ENCODE results near the gene GTF2I.

DNA sequence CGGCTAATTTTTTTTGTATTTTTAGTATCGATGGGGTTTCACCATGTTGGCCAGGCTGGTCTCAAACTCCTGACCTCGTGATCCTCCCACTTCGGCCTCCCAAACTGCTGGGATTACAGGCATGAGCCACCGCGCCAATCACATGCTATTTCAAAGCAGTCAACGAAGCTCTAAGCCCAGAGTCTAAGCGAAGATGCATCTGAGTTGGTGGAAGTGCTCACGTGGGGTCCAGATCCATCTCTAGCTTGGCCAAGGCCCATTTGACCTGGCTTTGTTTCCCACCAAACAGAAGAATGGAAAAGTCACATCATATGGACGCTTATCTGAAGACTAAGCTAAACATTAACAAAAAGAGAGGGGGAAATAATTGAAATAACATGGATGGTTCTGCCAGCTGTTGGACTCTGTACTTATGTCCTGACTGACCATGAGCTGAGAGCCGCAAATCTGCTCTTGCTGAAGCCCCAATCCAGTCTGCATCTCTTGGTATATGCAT lies 3.8 kb upstream of the GTF2I start:
- TF ChIP-seq, protein P1, sequence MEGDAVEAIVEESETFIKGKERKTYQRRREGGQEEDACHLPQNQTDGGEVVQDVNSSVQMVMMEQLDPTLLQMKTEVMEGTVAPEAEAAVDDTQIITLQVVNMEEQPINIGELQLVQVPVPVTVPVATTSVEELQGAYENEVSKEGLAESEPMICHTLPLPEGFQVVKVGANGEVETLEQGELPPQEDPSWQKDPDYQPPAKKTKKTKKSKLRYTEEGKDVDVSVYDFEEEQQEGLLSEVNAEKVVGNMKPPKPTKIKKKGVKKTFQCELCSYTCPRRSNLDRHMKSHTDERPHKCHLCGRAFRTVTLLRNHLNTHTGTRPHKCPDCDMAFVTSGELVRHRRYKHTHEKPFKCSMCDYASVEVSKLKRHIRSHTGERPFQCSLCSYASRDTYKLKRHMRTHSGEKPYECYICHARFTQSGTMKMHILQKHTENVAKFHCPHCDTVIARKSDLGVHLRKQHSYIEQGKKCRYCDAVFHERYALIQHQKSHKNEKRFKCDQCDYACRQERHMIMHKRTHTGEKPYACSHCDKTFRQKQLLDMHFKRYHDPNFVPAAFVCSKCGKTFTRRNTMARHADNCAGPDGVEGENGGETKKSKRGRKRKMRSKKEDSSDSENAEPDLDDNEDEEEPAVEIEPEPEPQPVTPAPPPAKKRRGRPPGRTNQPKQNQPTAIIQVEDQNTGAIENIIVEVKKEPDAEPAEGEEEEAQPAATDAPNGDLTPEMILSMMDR (IDR thresholded peaks at IDR 0.05) = no peak
- no peak for TF ChIP-seq POLR2A (IDR thresholded peaks at IDR 0.05)
- TF ChIP-seq EP300 (IDR thresholded peaks at IDR 0.05) = no peak
